GM10847 (cell line): ENCODE measurements around the gene YIPF2.

ENCODE experiments used
- POLR2A ChIP-seq: IDR thresholded peaks from 2 replicates; pipeline ENCODE4 v1.6.1; 2011; ENCODE audit not compliant: insufficient read length; ENCODE audit errors: extremely low read depth

Gene YIPF2

GRCh38 chr19:10928563-10929401 is at the start of gene YIPF2, which contains the start of gene TIMM29:
YIPF2 (minus strand) TSS chr19:10928639; CDS start chr19:10928410, 229 bp downstream.
TIMM29 (plus strand) TSS chr19:10928811; CDS start chr19:10928823, 12 bp downstream.
- peak; percentile 71 for TF ChIP-seq POLR2A

GRCh38 chr19:10977742-10978092 is 49.3 kb upstream of the YIPF2 start:
- TF ChIP-seq POLR2A = no peak

GRCh38 chr19:10976131-10976892 is 47.9 kb upstream of the YIPF2 start:
- no peak for TF ChIP-seq POLR2A

GRCh38 chr19:10975374-10976130 is 47.1 kb upstream of the YIPF2 start:
- no peak for TF ChIP-seq POLR2A

- TF ChIP-seq POLR2A = no peak
Observed at GRCh38 chr19:10971107-10971726, 42.8 kb upstream of the YIPF2 start.

- TF ChIP-seq POLR2A = no peak
Observed at GRCh38 chr19:10968527-10969135, 40.2 kb upstream of the YIPF2 start.

GRCh38 chr19:10966809-10967208 is 38.4 kb upstream of the YIPF2 start:
- no peak for TF ChIP-seq POLR2A

- TF ChIP-seq POLR2A = no peak
Observed at GRCh38 chr19:10965398-10965797, 37.0 kb upstream of the YIPF2 start.

GRCh38 chr19:10964903-10965302 is 36.5 kb upstream of the YIPF2 start:
- no peak for TF ChIP-seq POLR2A

- no peak for TF ChIP-seq POLR2A
Observed at GRCh38 chr19:10963865-10964264, 35.4 kb upstream of the YIPF2 start.

- TF ChIP-seq POLR2A = no peak
Observed at GRCh38 chr19:10962863-10963262, 34.4 kb upstream of the YIPF2 start.

GRCh38 chr19:10961073-10961860 is 32.8 kb upstream of the YIPF2 start:
- no peak for TF ChIP-seq POLR2A

GRCh38 chr19:10960314-10961072 is 32.1 kb upstream of the YIPF2 start, which contains the start of gene SMARCA4:
SMARCA4 (plus strand) TSS chr19:10961030; CDS start chr19:10984152, 23,122 bp downstream.
- peak; percentile 92 for TF ChIP-seq POLR2A

GRCh38 chr19:10952809-10953208 is 24.4 kb upstream of the YIPF2 start:
- TF ChIP-seq POLR2A = no peak
